Measurements from ENCODE around the gene CIB1. TPM values are rescaled to one million over a fixed set of nuclear protein-coding genes. Genes with fewer than 3 reads are reported as not detected.

Gene CIB1
- total RNA-seq, 1 donor, result 19.0 TPM

DNA sequence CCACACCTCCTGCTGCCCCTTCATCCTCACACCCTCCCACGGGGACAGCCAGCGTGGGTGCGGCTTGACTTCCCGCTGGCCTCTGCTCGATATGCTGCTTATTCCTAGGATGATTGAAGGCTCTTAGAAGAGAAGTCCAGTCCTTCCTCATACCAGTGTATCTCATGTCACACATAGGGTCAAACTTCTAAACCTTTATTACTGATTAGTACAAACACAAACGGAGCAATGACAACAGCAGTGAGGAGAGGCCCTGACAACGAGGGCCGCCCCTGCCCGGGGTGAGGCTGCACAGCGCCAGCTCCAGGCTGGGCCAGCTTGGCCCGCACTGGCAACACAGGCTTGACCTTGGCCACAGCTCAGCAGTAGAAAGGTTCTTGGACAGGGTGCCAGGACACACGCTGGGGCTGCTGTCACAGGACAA, 3.7 kb downstream of the CIB1 start:
- no peak overlapping the region for H3K4me3 ChIP-seq (ENCODE audit: low read depth, low read length)
- TF ChIP-seq CTCF (IDR thresholded peaks at IDR 0.05; ENCODE audit: insufficient read depth, low read depth, low read length), result no peak
- DNase-seq (ENCODE audit: low read depth), result no peak

- no peak overlapping the region for H3K4me3 ChIP-seq (ENCODE audit: low read depth, low read length)
- no peak for DNase-seq (ENCODE audit: low read depth)
- TF ChIP-seq CTCF (IDR thresholded peaks at IDR 0.05; ENCODE audit: insufficient read depth, low read depth, low read length), result no peak
These were observed 4.8 kb downstream of the CIB1 start for GRCh38 chr15:90228960-90229359.

- no peak for DNase-seq (ENCODE audit: low read depth)
- no peak for TF ChIP-seq CTCF (IDR thresholded peaks at IDR 0.05; ENCODE audit: insufficient read depth, low read depth, low read length)
- no peak overlapping the region for H3K4me3 ChIP-seq (ENCODE audit: low read depth, low read length)
These were observed 5.6 kb downstream of the CIB1 start for GRCh38 chr15:90227816-90228772.

GRCh38 chr15:90227336-90227735, 6.4 kb downstream of the CIB1 start:
- no peak for TF ChIP-seq CTCF (IDR thresholded peaks at IDR 0.05; ENCODE audit: insufficient read depth, low read depth, low read length)
- no peak overlapping the region for H3K4me3 ChIP-seq (ENCODE audit: low read depth, low read length)
- DNase-seq (ENCODE audit: low read depth), result no peak

DNA sequence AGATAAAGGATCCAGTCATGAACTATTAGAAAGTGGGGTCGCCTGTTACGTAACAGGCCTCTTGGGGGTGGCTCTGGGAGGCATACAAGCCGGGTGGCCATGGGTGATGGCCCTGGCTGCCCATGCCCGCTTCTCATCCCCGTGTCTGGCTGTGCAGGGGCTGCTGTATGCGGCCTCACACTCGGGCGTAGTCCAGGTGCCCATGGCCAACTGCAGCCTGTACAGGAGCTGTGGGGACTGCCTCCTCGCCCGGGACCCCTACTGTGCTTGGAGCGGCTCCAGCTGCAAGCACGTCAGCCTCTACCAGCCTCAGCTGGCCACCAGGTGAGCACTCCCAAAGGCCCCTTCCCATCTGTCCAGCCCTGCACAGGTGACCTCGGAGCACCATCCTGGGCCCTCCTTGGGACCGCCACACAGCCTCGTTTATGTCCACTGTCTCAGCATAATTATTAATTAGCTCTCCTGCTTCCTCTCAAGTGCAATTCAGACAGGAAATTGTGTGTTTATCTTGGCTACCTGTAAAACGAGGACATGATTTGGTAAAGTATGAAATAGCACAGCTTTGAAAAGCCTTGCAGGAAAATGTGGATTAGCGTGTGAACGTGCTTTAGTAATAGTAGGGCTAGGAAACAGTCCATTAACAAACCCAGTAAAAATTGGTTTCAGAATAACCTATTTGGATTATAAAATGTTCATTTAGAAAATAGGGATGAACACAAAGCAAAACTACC, 8.1 kb downstream of the CIB1 start:
- no peak for DNase-seq (ENCODE audit: low read depth)
- no peak for TF ChIP-seq CTCF (IDR thresholded peaks at IDR 0.05; ENCODE audit: insufficient read depth, low read depth, low read length)
- H3K4me3 ChIP-seq (ENCODE audit: low read depth, low read length), result no peak overlapping the region

- no peak for TF ChIP-seq CTCF (IDR thresholded peaks at IDR 0.05; ENCODE audit: insufficient read depth, low read depth, low read length)
- no peak for DNase-seq (ENCODE audit: low read depth)
- H3K4me3 ChIP-seq (ENCODE audit: low read depth, low read length), result no peak overlapping the region
These were observed 8.7 kb downstream of the CIB1 start for GRCh38 chr15:90225047-90225446.
